ENCODE data around the gene KIRREL2.
A peak's percentile ranks its signal among the peaks of the same experiment; 100 is the strongest.

Gene KIRREL2

GRCh38 chr19:35845215-35846037 is 11.3 kb upstream of the KIRREL2 start:
- no peak for DNase-seq

GRCh38 chr19:35846038-35846668 is 10.6 kb upstream of the KIRREL2 start:
- no peak for DNase-seq

GRCh38 chr19:35847911-35848310 is 8.8 kb upstream of the KIRREL2 start:
- no peak for DNase-seq

- no peak for DNase-seq
Observed at GRCh38 chr19:35848486-35848885, 8.2 kb upstream of the KIRREL2 start.

GRCh38 chr19:35848919-35849505 is 7.7 kb upstream of the KIRREL2 start:
- DNase-seq = no peak

- DNase-seq = no peak
Observed at GRCh38 chr19:35851213-35852028, 5.3 kb upstream of the KIRREL2 start.

GRCh38 chr19:35852029-35852780 is 4.5 kb upstream of the KIRREL2 start, which contains the start of gene NPHS1:
NPHS1 (minus strand) TSS chr19:35852504; CDS start chr19:35851837, 667 bp downstream.
- no peak for DNase-seq

- DNase-seq = no peak
Observed at GRCh38 chr19:35853038-35853756, 3.5 kb upstream of the KIRREL2 start.

- no peak for DNase-seq
Observed at GRCh38 chr19:35858311-35858710, 1.6 kb downstream of the KIRREL2 start.

GRCh38 chr19:35859414-35859813 is 2.7 kb downstream of the KIRREL2 start:
- DNase-seq = no peak

GRCh38 chr19:35860436-35860817 is 3.7 kb downstream of the KIRREL2 start:
- no peak for DNase-seq

- DNase-seq = no peak
Observed at GRCh38 chr19:35860818-35861639, 4.3 kb downstream of the KIRREL2 start.

GRCh38 chr19:35861640-35862160 is 5.0 kb downstream of the KIRREL2 start:
- no peak for DNase-seq

GRCh38 chr19:35862528-35862927 is 5.8 kb downstream of the KIRREL2 start:
- DNase-seq = no peak

GRCh38 chr19:35863018-35863417 is 6.3 kb downstream of the KIRREL2 start:
- DNase-seq = no peak

- DNase-seq = peak; percentile 69
Observed at GRCh38 chr19:35868172-35868822, 11.6 kb downstream of the KIRREL2 start, which contains the start of gene APLP1. APLP1 (plus strand) TSS chr19:35868574; CDS start chr19:35868637, 63 bp downstream.

GRCh38 chr19:35868823-35869326 is 12.2 kb downstream of the KIRREL2 start:
- DNase-seq = no peak

GRCh38 chr19:35869327-35870123 is 12.8 kb downstream of the KIRREL2 start:
- DNase-seq = peak; percentile 86

All from CD4-positive, alpha-beta T cell treated with Interleukin-10 for 1 hour (primary cell).